Measurements from ENCODE around the gene LILRA1.

The LILRA1 gene

GRCh38 chr19:54644056-54644455, 50.6 kb downstream of the LILRA1 start:
- DNase-seq (ENCODE audit: low read depth in 2 of 2), result no peak
- TF ChIP-seq, protein P1, sequence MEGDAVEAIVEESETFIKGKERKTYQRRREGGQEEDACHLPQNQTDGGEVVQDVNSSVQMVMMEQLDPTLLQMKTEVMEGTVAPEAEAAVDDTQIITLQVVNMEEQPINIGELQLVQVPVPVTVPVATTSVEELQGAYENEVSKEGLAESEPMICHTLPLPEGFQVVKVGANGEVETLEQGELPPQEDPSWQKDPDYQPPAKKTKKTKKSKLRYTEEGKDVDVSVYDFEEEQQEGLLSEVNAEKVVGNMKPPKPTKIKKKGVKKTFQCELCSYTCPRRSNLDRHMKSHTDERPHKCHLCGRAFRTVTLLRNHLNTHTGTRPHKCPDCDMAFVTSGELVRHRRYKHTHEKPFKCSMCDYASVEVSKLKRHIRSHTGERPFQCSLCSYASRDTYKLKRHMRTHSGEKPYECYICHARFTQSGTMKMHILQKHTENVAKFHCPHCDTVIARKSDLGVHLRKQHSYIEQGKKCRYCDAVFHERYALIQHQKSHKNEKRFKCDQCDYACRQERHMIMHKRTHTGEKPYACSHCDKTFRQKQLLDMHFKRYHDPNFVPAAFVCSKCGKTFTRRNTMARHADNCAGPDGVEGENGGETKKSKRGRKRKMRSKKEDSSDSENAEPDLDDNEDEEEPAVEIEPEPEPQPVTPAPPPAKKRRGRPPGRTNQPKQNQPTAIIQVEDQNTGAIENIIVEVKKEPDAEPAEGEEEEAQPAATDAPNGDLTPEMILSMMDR (IDR thresholded peaks at IDR 0.05; ENCODE audit: low read depth, low read length), result no peak

GRCh38 chr19:54646331-54646841, 53.0 kb downstream of the LILRA1 start:
- DNase-seq (ENCODE audit: low read depth in 2 of 2), result no peak
- TF ChIP-seq, protein P1 (IDR thresholded peaks at IDR 0.05; ENCODE audit: low read depth, low read length), result no peak
- no peak overlapping the region for H3K4me3 ChIP-seq (replicated peaks in 1 of 2; ENCODE audit: low read depth in 2 of 2, low read length in 2 of 2)

More at GRCh38 chr19:54644056-54644455, 50.6 kb downstream of the LILRA1 start:
- no peak overlapping the region for H3K4me3 ChIP-seq (replicated peaks in 1 of 2; ENCODE audit: low read depth in 2 of 2, low read length in 2 of 2)

GRCh38 chr19:54648129-54648528, 54.7 kb downstream of the LILRA1 start:
- no peak overlapping the region for H3K4me3 ChIP-seq (replicated peaks in 1 of 2; ENCODE audit: low read depth in 2 of 2, low read length in 2 of 2)
- TF ChIP-seq, protein P1 (IDR thresholded peaks at IDR 0.05; ENCODE audit: low read depth, low read length), result no peak
- no peak for DNase-seq (ENCODE audit: low read depth in 2 of 2)

DNA sequence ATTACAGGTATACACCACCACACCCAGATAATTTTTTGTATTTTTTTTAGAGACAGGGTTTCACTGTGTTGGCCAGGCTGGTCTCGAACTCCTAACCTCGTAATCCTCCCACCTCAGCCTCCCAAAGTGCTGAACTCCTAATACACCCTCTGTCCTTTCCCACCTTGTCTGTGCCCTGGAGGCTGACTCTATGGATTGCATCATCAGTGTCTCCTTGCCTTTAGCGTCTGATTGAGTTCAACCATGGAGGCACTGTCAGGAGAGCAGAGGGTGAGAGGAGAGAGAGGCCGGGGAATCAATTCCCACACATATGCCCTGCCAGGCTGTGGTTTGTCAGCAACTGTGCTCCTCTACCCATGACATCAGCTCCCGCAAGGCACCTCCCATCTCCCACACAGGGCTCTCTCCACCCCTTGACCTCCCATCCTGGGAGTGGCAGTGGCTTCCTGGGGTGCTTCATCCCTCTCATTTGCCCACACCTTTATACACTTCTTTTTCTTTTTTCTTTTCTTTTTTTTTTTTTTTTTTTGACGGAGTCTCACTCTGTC, 56.8 kb downstream of the LILRA1 start:
- TF ChIP-seq, protein P1 (IDR thresholded peaks at IDR 0.05; ENCODE audit: low read depth, low read length), result no peak
- no peak for DNase-seq (ENCODE audit: low read depth in 2 of 2)
- no peak overlapping the region for H3K4me3 ChIP-seq (replicated peaks in 1 of 2; ENCODE audit: low read depth in 2 of 2, low read length in 2 of 2)
